ENCODE results near the gene GNG8.

GRCh38 chr19:46685189-46685588 lies 49.2 kb upstream of the GNG8 start:
- TF ChIP-seq POLR2A (IDR thresholded peaks at IDR 0.05; ENCODE audit: low read depth, low read length): no peak
- no peak for TF ChIP-seq POLR2AphosphoS5 (IDR thresholded peaks at IDR 0.05; ENCODE audit: low read depth, low read length)

Measured in GM12892 (cell line).